Endothelial cell of umbilical vein (primary cell): ENCODE measurements around the gene VDR. TPM values are rescaled to one million over a fixed set of nuclear protein-coding genes. Genes with fewer than 3 reads are reported as not detected.

ENCODE experiments used
- BruUV-seq: library from RNA; stranded (reverse); fragments of 400-500 nt; replicated peaks from 2 replicates; lab custom pipeline; 2021; lab: Mats Ljungman, UMichigan
- CTCF ChIA-PET: fragments of 300-600, 350-600 bp; sonication (Branson Sonifier 250); formaldehyde crosslinking; loops from one replicate; lab custom pipeline; 2021; ENCODE audit warnings: antibody characterized with exemption, inconsistent platforms; lab: Charles Lee
- POLR2A ChIA-PET: fragments of 300-600, 350-600 bp; sonication (Branson Sonifier 250); formaldehyde crosslinking; loops from one replicate; lab custom pipeline; 2021; ENCODE audit warnings: antibody characterized with exemption, inconsistent platforms; lab: Charles Lee
- DNase-seq: peaks from one replicate; pipeline ENCODE4 v3.0.0-alpha.2; 2011; ENCODE audit warnings: low read depth, low spot score
- FAIRE-seq: peaks from 2 replicates; lab custom pipeline; 2011; peaks lifted over from hg19 to GRCh38; lab: Jason Lieb, UNC
- H2AFZ ChIP-seq: 2 replicates; pipeline ENCODE4 v1.6.0; 2012; ENCODE audit warnings: low read depth, low read length, control low read depth, inconsistent platforms
- H3K27ac ChIP-seq: 2 replicates; pipeline ENCODE4 v1.5.1; 2011; ENCODE audit warnings: low read depth, mild to moderate bottlenecking, control low read depth, low read length, moderate library complexity; ENCODE audit not compliant: insufficient read depth
- H3K27me3 ChIP-seq, 2 experiments: 2 replicates each; pipeline versions ENCODE4 v1.6.0 to v1.6.1; 2011; ENCODE audit warnings: low read length in 2 of 2, mixed read lengths in 1 of 2; ENCODE audit not compliant: control insufficient read depth in 2 of 2, insufficient read depth in 2 of 2
- H3K36me3 ChIP-seq, 2 experiments: 2 replicates in 1 of 2; 3 replicates in 1 of 2; pipeline ENCODE4 v1.5.1; 2011; ENCODE audit warnings: low read length in 2 of 2, mild to moderate bottlenecking in 1 of 2, moderate library complexity in 1 of 2; ENCODE audit not compliant: control insufficient read depth in 2 of 2, insufficient read depth in 2 of 2; ENCODE audit errors: extremely low read depth in 1 of 2
- H3K4me1 ChIP-seq: 3 replicates; pipeline ENCODE4 v1.5.1; 2011; ENCODE audit warnings: mild to moderate bottlenecking, low read length; ENCODE audit not compliant: control insufficient read depth, insufficient read depth; ENCODE audit errors: extremely low read depth
- H3K4me2 ChIP-seq: 2 replicates; pipeline ENCODE4 v1.6.1; 2011; ENCODE audit warnings: low read length, control low read depth, mixed read lengths; ENCODE audit not compliant: insufficient read depth
- H3K4me3 ChIP-seq, 3 experiments: fragments of 200-600 bp in 1 of 3; sonication (generic), shearing (Covaris generic) in 1 of 3; replicated peaks in 1 of 3; 2 replicates each; pipeline ENCODE4 v1.5.1; 2011 to 2016; ENCODE audit warnings: control low read depth in 3 of 3, low read length in 3 of 3, mild to moderate bottlenecking in 2 of 3, inconsistent platforms in 1 of 3, low read depth in 1 of 3, moderate library complexity in 1 of 3; ENCODE audit not compliant: insufficient read depth in 1 of 3
- H3K79me2 ChIP-seq: 2 replicates; pipeline ENCODE4 v1.6.0; 2012; ENCODE audit warnings: low read length, inconsistent platforms; ENCODE audit not compliant: control insufficient read depth, insufficient read depth
- H3K9ac ChIP-seq: replicated peaks from 2 replicates; pipeline ENCODE3; 2011; ENCODE audit warnings: low read length, control low read depth; ENCODE audit not compliant: insufficient read depth; ENCODE audit errors: extremely low read depth
- H3K9me1 ChIP-seq: replicated peaks from 3 replicates; pipeline ENCODE4 v1.6.0; 2011; ENCODE audit warnings: mild to moderate bottlenecking, low read length; ENCODE audit not compliant: control insufficient read depth, insufficient read depth; ENCODE audit errors: extremely low read depth
- H3K9me3 ChIP-seq: replicated peaks from 2 replicates; pipeline ENCODE4 v1.5.1; 2012; ENCODE audit warnings: low read length, inconsistent platforms; ENCODE audit not compliant: control insufficient read depth, insufficient read depth
- H4K20me1 ChIP-seq: replicated peaks from 2 replicates; pipeline ENCODE3; 2011; ENCODE audit warnings: mild to moderate bottlenecking, low read length; ENCODE audit not compliant: control insufficient read depth, insufficient read depth; ENCODE audit errors: extremely low read depth
- CTCF ChIP-seq, 2 donors: IDR thresholded peaks; 1 replicate in 1 of 2; 2 replicates in 1 of 2; pipeline ENCODE4 v1.5.1; 2011; ENCODE audit warnings: low read length in 2 of 2, mild to moderate bottlenecking in 2 of 2, moderate library complexity in 2 of 2, control low read depth in 1 of 2, inconsistent platforms in 1 of 2, low read depth in 1 of 2; ENCODE audit not compliant: insufficient read depth in 1 of 2; ENCODE audit errors: extremely low read depth in 1 of 2
- POLR2A ChIP-seq: IDR thresholded peaks from 2 replicates; pipeline ENCODE4 v1.6.1; 2012; ENCODE audit warnings: low read depth, mild to moderate bottlenecking, control low read depth, low read length
- dilution Hi-C: fragments of 300-500 bp; cut with MboI; formaldehyde crosslinking; loops from one replicate; pipeline ENCODE4 v1.15.0; 2019; ENCODE audit warnings: low sequenced_read_pairs; ENCODE audit not compliant: extremely low pct_ligation_motif_present
- intact Hi-C: fragments of 100-400 bp; cut with micrococcal nuclease; formaldehyde crosslinking; loops from one replicate; pipeline ENCODE4 v1.10.0; 2022
- polyA plus RNA-seq, 4 experiments: library from polyadenylated mRNA; depleted of rRNA in 3 of 4; stranded (reverse) in 3 of 4; unstranded in 1 of 4; fragments of >200 nt; gene quantifications; 2 replicates each; pipeline versions ENCODE4 v1.2.1 to v1.2.3, GENCODE V29; 2011 to 2012; ENCODE audit warnings: missing spikeins in 1 of 4
- total RNA-seq: library from RNA; stranded (reverse); gene quantifications from 2 replicates; pipeline ENCODE4 v1.2.3, GENCODE V29; 2021

VDR gene
- total and polyA plus RNA-seq, 2 donors (not counting 3 experiments of a cell fraction or from before 2014, with no cell fraction given): 0.73 to 0.91 TPM

GRCh38 chr12:47819138-47819895 is 85.5 kb downstream of the VDR start:
- H4K20me1 ChIP-seq: no peaks in the 10 kb centered on the region
- ChIA-PET POLR2A (interaction anchor here (3.0 kb wide), 1 partner anchor 11 kb away, joined by 17 read pairs; no protein-coding TSS in a partner anchor), CTCF (interaction anchor here (1.0 to 7.8 kb wide), 5 partner anchors 11 to 113 kb away, joined by 3 to 246 read pairs (median 23); partner anchors contain the start of gene RPAP3)
- no peak overlapping the region for H2AFZ ChIP-seq
- peak overlapping the region; percentile 79 to 85 (median 84) for H3K4me3 ChIP-seq
- H3K4me1 ChIP-seq: peaks cover 57% of the 10 kb centered on the region
- H3K36me3 ChIP-seq: peaks cover 4% of the 10 kb centered on the region in 2 experiments
- peak overlapping the region; percentile 91 for H3K9ac ChIP-seq
- no peaks in the 10 kb centered on the region for H3K9me1 ChIP-seq
- dilution Hi-C loops: no loop called here
- peak in 1 of 2 donors; percentile 28 for TF ChIP-seq CTCF (IDR thresholded peaks at IDR 0.05; ENCODE audit: extremely low read depth in 1 of 2, insufficient read depth in 1 of 2, low read depth in 1 of 2, low read length in 2 of 2)
- no peak for TF ChIP-seq POLR2A
- H3K9me3 ChIP-seq: no peaks in the 10 kb centered on the region
- FAIRE-seq: no peak
- H3K79me2 ChIP-seq: peaks cover 53% of the 10 kb centered on the region
- no TSS peak for BruUV-seq
- peak overlapping the region; percentile 87 for H3K27ac ChIP-seq
- intact Hi-C loops: loop anchor here (5.0 kb wide), 2 partner anchors 37 to 1447 kb away; partner anchors contain the start of gene SLC38A2
- H3K27me3 ChIP-seq: no peaks in the 10 kb centered on the region
- H3K4me2 ChIP-seq: peak overlapping the region; percentile 89
- DNase-seq: peak; percentile 23
